ENCODE measurements around the gene ZBTB32. TPM values are rescaled to one million over a fixed set of nuclear protein-coding genes. Genes with fewer than 3 reads are reported as not detected.

The ZBTB32 gene
- total and polyA plus RNA-seq, 2 of the 8 experiments (the other 6 are each of a cell fraction or from before 2014, with no cell fraction given): 0.11 to 0.50 TPM

DNA sequence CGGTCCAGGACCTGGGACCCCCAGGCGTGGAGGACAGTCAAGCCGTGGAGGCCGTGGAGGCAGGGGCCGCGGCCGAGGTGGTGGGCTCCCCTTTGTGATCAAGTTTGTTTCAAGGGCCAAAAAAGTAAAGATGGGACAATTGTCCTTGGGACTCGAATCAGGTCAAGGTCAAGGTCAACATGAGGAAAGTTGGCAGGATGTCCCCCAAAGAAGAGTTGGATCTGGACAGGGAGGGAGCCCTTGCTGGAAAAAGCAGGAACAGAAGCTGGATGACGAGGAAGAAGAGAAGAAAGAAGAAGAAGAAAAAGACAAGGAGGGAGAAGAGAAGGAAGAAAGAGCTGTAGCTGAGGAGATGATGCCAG is 15.8 kb downstream of the ZBTB32 start:
- no peaks in the 10 kb centered on the region for H3K27me3 ChIP-seq (replicated peaks in 1 of 4; ENCODE audit: control insufficient read depth in 3 of 4, extremely low read depth in 1 of 4, insufficient read depth in 3 of 4, low read length in 3 of 4)
- no peak overlapping the region for H2AK5ac ChIP-seq (ENCODE audit: low read depth, low read length)
- no peak overlapping the region for H2BK20ac ChIP-seq (ENCODE audit: low read length)
- no peak overlapping the region for H3K4ac ChIP-seq (replicated peaks; ENCODE audit: insufficient read length, low read depth, low read length)
- H3K79me1 ChIP-seq (ENCODE audit: low read depth, low read length): peaks cover 8% of the 10 kb centered on the region
- no peak overlapping the region for H3K23ac ChIP-seq (ENCODE audit: insufficient read length)
- H3K27ac ChIP-seq (ENCODE audit: low read depth, low read length): no peak overlapping the region
- H2AFZ ChIP-seq (ENCODE audit: low read length): no peak overlapping the region
- no peak overlapping the region for H3K56ac ChIP-seq (replicated peaks; ENCODE audit: insufficient read length, low read depth, low read length)
- H2BK120ac ChIP-seq (replicated peaks; ENCODE audit: low read depth, low read length): no peak overlapping the region
- no peak overlapping the region for H3K4me3 ChIP-seq (ENCODE audit: extremely low read depth in 1 of 4, insufficient read depth in 2 of 4, low read depth in 3 of 4, low read length in 4 of 4)
- no peak overlapping the region for H2BK5ac ChIP-seq (ENCODE audit: low read depth, low read length)
- peaks cover 19 to 42% (median 27%) of the 10 kb centered on the region in 4 experiments for H3K36me3 ChIP-seq (ENCODE audit: control insufficient read depth in 2 of 4, insufficient read depth in 4 of 4, low read length in 3 of 4)
- 93% methylated on average over 9 of the region's 9 CpGs; no CpG with 5 or more reads in 1 of the 2 experiments for WGBS, 2 experiments (ENCODE audit: extremely low coverage in 1 of 2, insufficient coverage in 1 of 2, insufficient read length in 1 of 2, insufficient replicate concordance in 2 of 2, low coverage in 1 of 2, low lambda C conversion rate in 2 of 2, missing lambda C conversion rate in 1 of 2)
- POLR2A ChIA-PET (ENCODE audit: partially characterized antibody): interaction anchor here (1.6 to 5.0 kb wide), 2 partner anchors 17 to 26 kb away, joined by 3 to 54 read pairs; partner anchors contain the start of genes PSENEN and U2AF1L4
- H4K91ac ChIP-seq (replicated peaks; ENCODE audit: insufficient read length, low read length): no peak overlapping the region
- H3K9me3 ChIP-seq (ENCODE audit: insufficient read depth in 2 of 2, low read depth in 1 of 2, low read length in 1 of 2): no peaks in the 10 kb centered on the region
- FAIRE-seq: no peak
- CTCF ChIA-PET (ENCODE audit: partially characterized antibody): interaction anchor here (0.7 to 11.8 kb wide), 4 partner anchors 18 to 252 kb away, joined by 3 to 80 read pairs (median 4); partner anchors contain the start of gene IGFLR1
- no peak overlapping the region for H3K18ac ChIP-seq (ENCODE audit: extremely low read depth, low read length)
- DNase-seq (ENCODE audit: low read depth in 1 of 2, low spot score in 2 of 2): no peak
- no peak overlapping the region for H3K14ac ChIP-seq (ENCODE audit: insufficient read length)
- H3K4me2 ChIP-seq (ENCODE audit: insufficient read depth in 1 of 2, low read depth in 2 of 2, low read length in 2 of 2): no peak overlapping the region
- no peak overlapping the region for H2BK12ac ChIP-seq (ENCODE audit: low read depth, low read length)
- H2BK15ac ChIP-seq (ENCODE audit: low read length): no peak overlapping the region
- no peak overlapping the region for H4K8ac ChIP-seq (ENCODE audit: extremely low read depth, insufficient read depth, low read length)
- peaks cover 7 to 9% of the 10 kb centered on the region in 2 experiments for H4K20me1 ChIP-seq (replicated peaks in 1 of 2; ENCODE audit: control insufficient read depth in 1 of 2, insufficient read depth in 2 of 2, low read length in 2 of 2)
- H3K4me1 ChIP-seq (replicated peaks in 1 of 4; ENCODE audit: control insufficient read depth in 3 of 4, insufficient read depth in 4 of 4, low read length in 3 of 4): peaks cover 0 to 16% (median 10%) of the 10 kb centered on the region in 4 experiments; a peak in 6 of 7 replicates
- H3K9ac ChIP-seq (replicated peaks in 1 of 4; ENCODE audit: extremely low read depth in 1 of 4, low read depth in 3 of 4, low read length in 3 of 4): no peak overlapping the region
- H3K79me2 ChIP-seq (ENCODE audit: control insufficient read depth in 1 of 2, insufficient read depth in 2 of 2, low read length in 2 of 2): peaks cover 0 to 20% of the 10 kb centered on the region in 2 experiments; a peak in 3 of 4 replicates
- peaks cover 13% of the 10 kb centered on the region for H3K23me2 ChIP-seq (ENCODE audit: low read depth, low read length)
- H4K5ac ChIP-seq (ENCODE audit: insufficient read length, low read depth, low read length): no peak overlapping the region
- TF ChIP-seq SIRT6 (IDR thresholded peaks at IDR 0.05; ENCODE audit: low read length): no peak
- no peak for TF ChIP-seq CHD2 (IDR thresholded peaks at IDR 0.05; ENCODE audit: low read length)
- no peak for TF ChIP-seq EP300 (IDR thresholded peaks at IDR 0.05; ENCODE audit: borderline replicate concordance in 1 of 2, low read depth in 2 of 2, low read length in 2 of 2)
- no peak for TF ChIP-seq KDM4A (IDR thresholded peaks at IDR 0.05; ENCODE audit: low read depth, low read length, severe bottlenecking)
- no peak for TF ChIP-seq JUND (IDR thresholded peaks at IDR 0.05; ENCODE audit: low read length)
- no peak for TF ChIP-seq EGR1 (IDR thresholded peaks at IDR 0.05; ENCODE audit: borderline replicate concordance, low read depth, low read length)
- TF ChIP-seq, protein P1, sequence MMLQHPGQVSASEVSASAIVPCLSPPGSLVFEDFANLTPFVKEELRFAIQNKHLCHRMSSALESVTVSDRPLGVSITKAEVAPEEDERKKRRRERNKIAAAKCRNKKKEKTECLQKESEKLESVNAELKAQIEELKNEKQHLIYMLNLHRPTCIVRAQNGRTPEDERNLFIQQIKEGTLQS (IDR thresholded peaks at IDR 0.05; ENCODE audit: insufficient read depth, low read depth, low read length): no peak
- TF ChIP-seq, protein P2, sequence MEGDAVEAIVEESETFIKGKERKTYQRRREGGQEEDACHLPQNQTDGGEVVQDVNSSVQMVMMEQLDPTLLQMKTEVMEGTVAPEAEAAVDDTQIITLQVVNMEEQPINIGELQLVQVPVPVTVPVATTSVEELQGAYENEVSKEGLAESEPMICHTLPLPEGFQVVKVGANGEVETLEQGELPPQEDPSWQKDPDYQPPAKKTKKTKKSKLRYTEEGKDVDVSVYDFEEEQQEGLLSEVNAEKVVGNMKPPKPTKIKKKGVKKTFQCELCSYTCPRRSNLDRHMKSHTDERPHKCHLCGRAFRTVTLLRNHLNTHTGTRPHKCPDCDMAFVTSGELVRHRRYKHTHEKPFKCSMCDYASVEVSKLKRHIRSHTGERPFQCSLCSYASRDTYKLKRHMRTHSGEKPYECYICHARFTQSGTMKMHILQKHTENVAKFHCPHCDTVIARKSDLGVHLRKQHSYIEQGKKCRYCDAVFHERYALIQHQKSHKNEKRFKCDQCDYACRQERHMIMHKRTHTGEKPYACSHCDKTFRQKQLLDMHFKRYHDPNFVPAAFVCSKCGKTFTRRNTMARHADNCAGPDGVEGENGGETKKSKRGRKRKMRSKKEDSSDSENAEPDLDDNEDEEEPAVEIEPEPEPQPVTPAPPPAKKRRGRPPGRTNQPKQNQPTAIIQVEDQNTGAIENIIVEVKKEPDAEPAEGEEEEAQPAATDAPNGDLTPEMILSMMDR (IDR thresholded peaks at IDR 0.05; ENCODE audit: control extremely low read depth in 1 of 3, insufficient read depth in 1 of 3, low read depth in 1 of 3, low read length in 3 of 3): no peak
- no peak for TF ChIP-seq BRCA1 (IDR thresholded peaks at IDR 0.05; ENCODE audit: low read depth, low read length)
- no peak for TF ChIP-seq SUZ12 (IDR thresholded peaks at IDR 0.05; ENCODE audit: low read length)
